Transverse colon (tissue), 4 donors: ENCODE results near the gene NRK.

Experiments
- CTCF ChIP-seq, 5 experiments: fragments of 200-600 bp in 3 of 5; fragments of 450-650 bp in 2 of 5; sonication (generic) in 3 of 5; IDR thresholded peaks; 1 replicate in 2 of 5; 2 replicates in 3 of 5; pipeline ENCODE4 v1.5.1; 2016 to 2017; ENCODE audit warnings: antibody characterized with exemption in 5 of 5, inconsistent platforms in 3 of 5, mild to moderate bottlenecking in 2 of 5, moderate library complexity in 1 of 5
- EP300 ChIP-seq: sonication (generic); formaldehyde crosslinking; IDR thresholded peaks from one replicate; pipeline ENCODE4 v1.6.1; 2017; ENCODE audit warnings: antibody characterized with exemption, low read depth
- POLR2A ChIP-seq: fragments of 450-650 bp; IDR thresholded peaks from one replicate; pipeline ENCODE4 v1.6.1; 2016; ENCODE audit warnings: antibody characterized with exemption, mild to moderate bottlenecking, moderate library complexity
- POLR2AphosphoS5 ChIP-seq, 3 donors: sonication (generic); formaldehyde crosslinking; IDR thresholded peaks; one replicate each; pipeline ENCODE4 v1.6.1; 2016; ENCODE audit warnings: antibody characterized with exemption in 3 of 3

DNA sequence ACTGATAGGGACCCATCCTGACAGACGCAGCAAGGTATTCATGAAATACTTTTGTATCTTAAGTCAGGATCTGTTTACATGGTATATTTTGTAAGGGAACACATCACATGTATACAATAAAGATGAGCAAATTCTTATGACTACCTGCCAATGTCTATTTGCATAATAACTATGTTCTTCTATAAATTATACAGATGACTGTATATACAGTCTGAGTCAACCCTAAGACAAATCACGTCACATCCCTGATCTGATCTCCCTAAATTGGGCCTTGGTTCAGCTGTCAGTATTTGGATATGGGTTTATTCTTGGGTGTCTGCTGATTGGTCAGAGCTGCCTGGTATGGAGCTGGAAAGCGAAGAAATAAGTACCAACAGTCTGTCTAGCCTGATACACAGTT is 122.9 kb downstream of the NRK start:
- no peak for TF ChIP-seq POLR2AphosphoS5 (IDR thresholded peaks at IDR 0.05)
- no peak for TF ChIP-seq POLR2A
- TF ChIP-seq CTCF (IDR thresholded peaks at IDR 0.05) = no peak
- no peak for TF ChIP-seq EP300
